Endothelial cell of umbilical vein (primary cell): Measurements from ENCODE around the gene CCNL2.

Source experiments
- POLR2A ChIP-seq: IDR thresholded peaks from 2 replicates; pipeline ENCODE4 v1.6.1; 2012; ENCODE audit warnings: low read depth, mild to moderate bottlenecking, control low read depth, low read length
- POLR2AphosphoS5 ChIP-seq: IDR thresholded peaks from 2 replicates; pipeline ENCODE4 v1.6.1; 2012; ENCODE audit warnings: low read depth, mild to moderate bottlenecking, control low read depth, low read length, moderate library complexity; ENCODE audit not compliant: insufficient read depth

- TF ChIP-seq POLR2AphosphoS5 (no peak), POLR2A (no peak)
Observed at GRCh38 chr1:1354271-1355247, 44.6 kb downstream of the CCNL2 start.
